Activated T-cell treated with anti-CD3 and anti-CD28 coated beads, Interleukin-2, amount 50 U/mL, for 4 hours (primary cell): ENCODE measurements around the gene TPP2. TPM values are rescaled to one million over a fixed set of nuclear protein-coding genes. Genes with fewer than 3 reads are reported as not detected.

Experiments
- ATAC-seq, 2 donors: fragments of 200-7000 bp; cut with Tn5 transposase; one replicate each; pipeline ENCODE4 v1.10.0; 2021
- DNase-seq: peaks from one replicate; pipeline ENCODE4 v3.0.0-alpha.2; 2020
- H3K27me3 Mint-ChIP-seq: one replicate; pipeline ENCODE4 v1.8.0; 2021; ENCODE audit warnings: low read depth, mixed read lengths
- H3K36me3 Mint-ChIP-seq: one replicate; pipeline ENCODE4 v1.8.0; 2022; ENCODE audit warnings: mixed read lengths; ENCODE audit not compliant: insufficient read depth
- H3K4me1 Mint-ChIP-seq: one replicate; pipeline ENCODE4 v1.8.0; 2021; ENCODE audit warnings: low read depth, mixed read lengths
- H3K4me3 Mint-ChIP-seq: one replicate; pipeline ENCODE4 v1.8.0; 2021; ENCODE audit warnings: mild to moderate bottlenecking, moderate library complexity, mixed read lengths
- H3K9me3 Mint-ChIP-seq: one replicate; pipeline ENCODE4 v1.8.0; 2021; ENCODE audit warnings: mixed read lengths
- total RNA-seq, 3 donors: library from RNA; stranded (reverse); gene quantifications; one replicate each; pipeline ENCODE4 v1.2.1, GENCODE V29; 2021

TPP2 gene
- total RNA-seq, 3 donors from 2014 or later: 57.7 to 62.0 (median 58.6) TPM

GRCh38 chr13:102682211-102682610 is 85.4 kb downstream of the TPP2 start:
- Mint-ChIP-seq H3K4me3 (no peak overlapping the region), H3K36me3 (peaks cover 14% of the 10 kb centered on the region), H3K27me3 (no peaks in the 10 kb centered on the region), H3K4me1 (peaks cover 35% of the 10 kb centered on the region), H3K9me3 (no peaks in the 10 kb centered on the region)
- DNase-seq (no peak), ATAC-seq (no peak)

GRCh38 chr13:102682727-102683126 is 85.9 kb downstream of the TPP2 start:
- ATAC-seq: no peak
- no peaks in the 10 kb centered on the region for H3K9me3 Mint-ChIP-seq

GRCh38 chr13:102683637-102684036 is 86.9 kb downstream of the TPP2 start:
- Mint-ChIP-seq H3K27me3 (no peaks in the 10 kb centered on the region), H3K36me3 (peaks cover 6% of the 10 kb centered on the region), H3K4me3 (no peak overlapping the region), H3K4me1 (peaks cover 37% of the 10 kb centered on the region), H3K9me3 (no peaks in the 10 kb centered on the region)
- DNase-seq: no peak
- ATAC-seq: no peak

More at GRCh38 chr13:102682727-102683126, 85.9 kb downstream of the TPP2 start:
- peaks cover 9% of the 10 kb centered on the region for H3K36me3 Mint-ChIP-seq
- no peak overlapping the region for H3K4me3 Mint-ChIP-seq
- no peak for DNase-seq
- H3K27me3 Mint-ChIP-seq: no peaks in the 10 kb centered on the region
- peaks cover 35% of the 10 kb centered on the region for H3K4me1 Mint-ChIP-seq

GRCh38 chr13:102686024-102686423 is 89.2 kb downstream of the TPP2 start:
- ATAC-seq: no peak
- Mint-ChIP-seq H3K4me1 (peaks cover 27% of the 10 kb centered on the region), H3K9me3 (no peaks in the 10 kb centered on the region), H3K36me3 (no peaks in the 10 kb centered on the region), H3K4me3 (no peak overlapping the region), H3K27me3 (peaks cover 4% of the 10 kb centered on the region)
- DNase-seq: no peak

- ATAC-seq: no peak
Measured at GRCh38 chr13:102687520-102687919, 90.7 kb downstream of the TPP2 start.

GRCh38 chr13:102688306-102688973 is 91.7 kb downstream of the TPP2 start:
- peaks cover 14% of the 10 kb centered on the region for H3K4me1 Mint-ChIP-seq
- ATAC-seq (no peak), DNase-seq (no peak)
- H3K36me3 Mint-ChIP-seq: no peaks in the 10 kb centered on the region
- H3K9me3 Mint-ChIP-seq: no peaks in the 10 kb centered on the region
- H3K27me3 Mint-ChIP-seq: peaks cover 19% of the 10 kb centered on the region
- H3K4me3 Mint-ChIP-seq: no peak overlapping the region

More at GRCh38 chr13:102687520-102687919, 90.7 kb downstream of the TPP2 start:
- H3K4me1 Mint-ChIP-seq: peaks cover 18% of the 10 kb centered on the region
- no peaks in the 10 kb centered on the region for H3K36me3 Mint-ChIP-seq
- DNase-seq: no peak
- no peaks in the 10 kb centered on the region for H3K9me3 Mint-ChIP-seq
- H3K27me3 Mint-ChIP-seq: peaks cover 13% of the 10 kb centered on the region
- H3K4me3 Mint-ChIP-seq: no peak overlapping the region

- H3K9me3 Mint-ChIP-seq: no peaks in the 10 kb centered on the region
- peaks cover 36% of the 10 kb centered on the region for H3K27me3 Mint-ChIP-seq
- H3K36me3 Mint-ChIP-seq: no peaks in the 10 kb centered on the region
- peaks cover 14% of the 10 kb centered on the region for H3K4me1 Mint-ChIP-seq
- DNase-seq (no peak), ATAC-seq (no peak)
- no peak overlapping the region for H3K4me3 Mint-ChIP-seq
Measured at GRCh38 chr13:102690883-102691282, 94.1 kb downstream of the TPP2 start.

GRCh38 chr13:102692491-102692826 is 95.7 kb downstream of the TPP2 start:
- peaks cover 45% of the 10 kb centered on the region for H3K27me3 Mint-ChIP-seq
- peaks cover 2% of the 10 kb centered on the region for H3K4me1 Mint-ChIP-seq
- no peaks in the 10 kb centered on the region for H3K36me3 Mint-ChIP-seq
- no peaks in the 10 kb centered on the region for H3K9me3 Mint-ChIP-seq
- ATAC-seq: no peak
- H3K4me3 Mint-ChIP-seq: no peak overlapping the region
- DNase-seq: no peak

- ATAC-seq (no peak), DNase-seq (no peak)
- Mint-ChIP-seq H3K9me3 (peaks cover under 1% of the 10 kb centered on the region), H3K4me3 (no peak overlapping the region), H3K4me1 (peaks cover 2% of the 10 kb centered on the region), H3K27me3 (peaks cover 45% of the 10 kb centered on the region), H3K36me3 (no peaks in the 10 kb centered on the region)
Measured at GRCh38 chr13:102693250-102693649, 96.5 kb downstream of the TPP2 start.

- DNase-seq (no peak), ATAC-seq (no peak)
- Mint-ChIP-seq H3K9me3 (peaks cover 5% of the 10 kb centered on the region), H3K4me1 (no peaks in the 10 kb centered on the region), H3K4me3 (no peak overlapping the region), H3K27me3 (peaks cover 47% of the 10 kb centered on the region), H3K36me3 (no peaks in the 10 kb centered on the region)
Measured at GRCh38 chr13:102693776-102694175, 97.0 kb downstream of the TPP2 start.

GRCh38 chr13:102694937-102695336 is 98.2 kb downstream of the TPP2 start, which contains the start of gene METTL21C:
Gene METTL21C, minus strand, starts transcription at chr13:102695044. Its CDS starts 546 bp downstream, at chr13:102694498.
- no peak for DNase-seq
- H3K9me3 Mint-ChIP-seq: peaks cover 8% of the 10 kb centered on the region
- H3K4me1 Mint-ChIP-seq: no peaks in the 10 kb centered on the region
- H3K4me3 Mint-ChIP-seq: no peak within 1 kb of the TSS
- no peak for ATAC-seq
- peaks cover 50% of the 10 kb centered on the region for H3K27me3 Mint-ChIP-seq
- H3K36me3 Mint-ChIP-seq: no peaks in the 10 kb centered on the region

GRCh38 chr13:102696465-102696864 is 99.7 kb downstream of the TPP2 start:
- Mint-ChIP-seq H3K27me3 (peaks cover 48% of the 10 kb centered on the region), H3K36me3 (no peaks in the 10 kb centered on the region), H3K9me3 (peaks cover 8% of the 10 kb centered on the region), H3K4me3 (no peak overlapping the region), H3K4me1 (no peaks in the 10 kb centered on the region)
- no peak for DNase-seq
- ATAC-seq: no peak

- no peak for ATAC-seq
- Mint-ChIP-seq H3K4me1 (no peaks in the 10 kb centered on the region), H3K36me3 (no peaks in the 10 kb centered on the region), H3K27me3 (peaks cover 41% of the 10 kb centered on the region), H3K9me3 (peaks cover 8% of the 10 kb centered on the region), H3K4me3 (no peak overlapping the region)
- no peak for DNase-seq
Measured at GRCh38 chr13:102697264-102697663, 100.5 kb downstream of the TPP2 start.

GRCh38 chr13:102697929-102698648 is 101.3 kb downstream of the TPP2 start:
- Mint-ChIP-seq H3K4me1 (no peaks in the 10 kb centered on the region), H3K36me3 (no peaks in the 10 kb centered on the region), H3K4me3 (no peak overlapping the region), H3K27me3 (peaks cover 36% of the 10 kb centered on the region), H3K9me3 (peaks cover 8% of the 10 kb centered on the region)
- DNase-seq (no peak), ATAC-seq (no peak)

- peaks cover 33% of the 10 kb centered on the region for H3K27me3 Mint-ChIP-seq
- H3K4me1 Mint-ChIP-seq: no peaks in the 10 kb centered on the region
- ATAC-seq: no peak
- DNase-seq: no peak
- peaks cover 8% of the 10 kb centered on the region for H3K9me3 Mint-ChIP-seq
- no peaks in the 10 kb centered on the region for H3K36me3 Mint-ChIP-seq
- no peak overlapping the region for H3K4me3 Mint-ChIP-seq
Measured at GRCh38 chr13:102698649-102698980, 101.8 kb downstream of the TPP2 start.
